ENCODE data around the gene SPG11. TPM values are rescaled to one million over a fixed set of nuclear protein-coding genes. Genes with fewer than 3 reads are reported as not detected.
A peak's percentile ranks its signal among the peaks of the same experiment; 100 is the strongest.

Gene SPG11
- total and polyA plus RNA-seq, 10 of the 15 experiments (the other 5 are each of a cell fraction or from before 2014, with no cell fraction given) = 22.1 to 85.1 (median 47.2) TPM

DNA sequence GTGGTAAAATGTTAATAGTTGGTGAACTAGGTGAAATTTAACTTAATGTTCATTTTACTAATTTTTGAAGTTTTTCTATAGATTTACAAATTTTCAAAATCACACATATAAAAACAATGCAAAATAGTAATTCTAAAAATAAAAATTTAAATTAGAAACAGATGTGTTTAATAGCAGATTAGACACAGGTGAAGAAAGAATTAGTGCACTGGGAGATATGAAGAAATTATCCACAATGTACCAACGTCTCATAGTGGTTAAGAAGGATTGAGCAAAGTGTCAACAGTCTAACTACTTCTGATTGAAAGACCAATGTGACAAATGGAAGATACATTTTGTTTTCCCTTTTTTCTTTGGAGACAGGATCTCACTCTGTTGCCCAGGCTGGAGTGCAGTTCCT, 26.5 kb downstream of the SPG11 start:
- H3K36me3 ChIP-seq (ENCODE audit: control insufficient read depth in 2 of 2, insufficient read depth in 2 of 2, low read length in 1 of 2) = peaks cover 0 to 34% of the 10 kb centered on the region in 2 experiments; a peak in 3 of 4 replicates
- no peak for ATAC-seq

DNA sequence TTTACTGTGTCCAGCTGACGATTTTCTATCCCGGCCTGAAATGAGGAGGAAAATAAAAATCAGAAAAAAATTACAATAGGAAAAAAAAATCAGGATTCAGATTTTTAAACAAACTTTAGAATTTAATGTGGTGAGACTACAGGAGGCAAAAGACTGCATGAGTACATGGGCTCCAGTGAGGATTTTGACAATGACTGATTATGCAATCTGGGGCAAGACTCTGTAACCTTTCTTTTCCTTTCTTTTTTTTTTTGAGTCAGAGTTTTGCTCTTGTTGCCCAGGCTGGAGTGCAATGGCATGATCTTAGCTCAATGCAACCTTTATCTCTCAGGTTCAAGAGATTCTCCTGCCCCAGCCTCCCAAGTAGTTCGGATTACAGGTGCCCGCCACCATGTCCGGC, 29.9 kb downstream of the SPG11 start:
- WGBS (ENCODE audit: insufficient coverage, insufficient replicate concordance, low lambda C conversion rate, missing lambda C conversion rate) = 85% methylated on average over 5 of the region's 5 CpGs
- H2AFZ ChIP-seq (ENCODE audit: control insufficient read depth, low read depth, low read length) = no peak overlapping the region
- H3K4me3 ChIP-seq = no peak overlapping the region
- RAD21 ChIA-PET (ENCODE audit: unreplicated experiment) = interaction anchor here (0.6 to 1.3 kb wide), 2 partner anchors 95 to 104 kb away, joined by 3 to 4 read pairs; no protein-coding TSS in a partner anchor
- H3K4me1 ChIP-seq (ENCODE audit: control insufficient read depth, insufficient read depth, low read length) = no peaks in the 10 kb centered on the region
- intact Hi-C loops (cut with micrococcal nuclease; ENCODE audit: unreplicated experiment) = no loop called here
- CTCF ChIA-PET = interaction anchor here (1.0 to 2.0 kb wide), 4 partner anchors 30 to 104 kb away, joined by 3 to 6 read pairs (median 5); partner anchors contain the start of gene SPG11
- FAIRE-seq (peak; percentile 38), ATAC-seq (peak; percentile 76), DNase-seq (ENCODE audit: low read depth, low spot score) (no peak)
- H3K27ac ChIP-seq (ENCODE audit: control insufficient read depth, insufficient read depth) = peak overlapping the region; percentile 35; the same call in 1 of the 2 replicates
- no peaks in the 10 kb centered on the region for H3K27me3 ChIP-seq (replicated peaks in 1 of 2; ENCODE audit: control insufficient read depth in 2 of 2, insufficient read depth in 2 of 2, low read length in 1 of 2)
- in situ Hi-C loops (cut with MboI) = no loop called here
- peaks cover 3 to 36% of the 10 kb centered on the region in 2 experiments for H3K36me3 ChIP-seq (ENCODE audit: control insufficient read depth in 2 of 2, insufficient read depth in 2 of 2, low read length in 1 of 2)
- SMC1A ChIA-PET (ENCODE audit: uncharacterized antibody, unreplicated experiment) = interaction anchor here (1.5 to 2.3 kb wide), 2 partner anchors 88 to 104 kb away, joined by 3 to 15 read pairs; partner anchors contain the start of gene TRIM69
- no peaks in the 10 kb centered on the region; the same call in 1 of the 2 replicates for H3K79me2 ChIP-seq (ENCODE audit: control insufficient read depth, insufficient read depth, low read length)
- peaks cover 4% of the 10 kb centered on the region; the same call in 2 of the 3 replicates for H3K9me3 ChIP-seq (replicated peaks; ENCODE audit: control insufficient read depth, insufficient read depth, low read length)
- no peaks in the 10 kb centered on the region for H4K20me1 ChIP-seq (ENCODE audit: control insufficient read depth, insufficient read depth)
- no TSS peak for BruUV-seq (replicated peaks)
- no peak overlapping the region for H3K9ac ChIP-seq (ENCODE audit: control insufficient read depth, insufficient read depth, low read length)
- TF ChIP-seq, protein P1, sequence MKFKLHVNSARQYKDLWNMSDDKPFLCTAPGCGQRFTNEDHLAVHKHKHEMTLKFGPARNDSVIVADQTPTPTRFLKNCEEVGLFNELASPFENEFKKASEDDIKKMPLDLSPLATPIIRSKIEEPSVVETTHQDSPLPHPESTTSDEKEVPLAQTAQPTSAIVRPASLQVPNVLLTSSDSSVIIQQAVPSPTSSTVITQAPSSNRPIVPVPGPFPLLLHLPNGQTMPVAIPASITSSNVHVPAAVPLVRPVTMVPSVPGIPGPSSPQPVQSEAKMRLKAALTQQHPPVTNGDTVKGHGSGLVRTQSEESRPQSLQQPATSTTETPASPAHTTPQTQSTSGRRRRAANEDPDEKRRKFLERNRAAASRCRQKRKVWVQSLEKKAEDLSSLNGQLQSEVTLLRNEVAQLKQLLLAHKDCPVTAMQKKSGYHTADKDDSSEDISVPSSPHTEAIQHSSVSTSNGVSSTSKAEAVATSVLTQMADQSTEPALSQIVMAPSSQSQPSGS (IDR thresholded peaks at IDR 0.05; ENCODE audit: low read length) = 0 out of 2 replicates have a peak, but pooled peaks have one; percentile 13
- TF ChIP-seq SRF (IDR thresholded peaks at IDR 0.05; ENCODE audit: low read depth in 2 of 2, low read length in 2 of 2) = no peak
- H3K4me2 ChIP-seq (ENCODE audit: control insufficient read depth, insufficient read depth) = no peak overlapping the region
- POLR2A ChIA-PET = interaction anchor here (0.6 to 0.8 kb wide), 3 partner anchors 9 to 205 kb away, joined by 3 to 4 read pairs (median 3); no protein-coding TSS in a partner anchor

More for the DNA sequence above, 26.5 kb downstream of the SPG11 start:
- Histone ChIP-seq H3K9me3 (replicated peaks; ENCODE audit: control insufficient read depth, insufficient read depth, low read length) (peaks cover 4% of the 10 kb centered on the region; the same call in 2 of the 3 replicates), H2AFZ (ENCODE audit: control insufficient read depth, low read depth, low read length) (no peak overlapping the region), H3K9ac (ENCODE audit: control insufficient read depth, insufficient read depth, low read length) (no peak overlapping the region), H3K4me3 (no peak overlapping the region), H3K4me2 (ENCODE audit: control insufficient read depth, insufficient read depth) (no peak overlapping the region), H3K27ac (ENCODE audit: control insufficient read depth, insufficient read depth) (no peak overlapping the region), H4K20me1 (ENCODE audit: control insufficient read depth, insufficient read depth) (no peaks in the 10 kb centered on the region), H3K79me2 (ENCODE audit: control insufficient read depth, insufficient read depth, low read length) (no peaks in the 10 kb centered on the region; the same call in 1 of the 2 replicates), H3K4me1 (ENCODE audit: control insufficient read depth, insufficient read depth, low read length) (no peaks in the 10 kb centered on the region), H3K27me3 (replicated peaks in 1 of 2; ENCODE audit: control insufficient read depth in 2 of 2, insufficient read depth in 2 of 2, low read length in 1 of 2) (no peaks in the 10 kb centered on the region)
- SMC1A ChIA-PET (ENCODE audit: uncharacterized antibody, unreplicated experiment) = interaction anchor here (0.7 to 1.4 kb wide), 2 partner anchors 10 to 17 kb away, joined by 3 read pairs; no protein-coding TSS in a partner anchor
- no peak for FAIRE-seq
- intact Hi-C loops (cut with micrococcal nuclease; ENCODE audit: unreplicated experiment) (no loop called here), in situ Hi-C loops (cut with MboI) (no loop called here)
- RAD21 ChIA-PET (ENCODE audit: unreplicated experiment) = no interaction called here
- CTCF ChIA-PET = interaction anchor here (0.7 to 1.7 kb wide), 3 partner anchors 8 to 53 kb away, joined by 3 to 7 read pairs (median 5); no protein-coding TSS in a partner anchor
- DNase-seq (ENCODE audit: low read depth, low spot score) = no peak
- POLR2A ChIA-PET = no interaction called here
- WGBS (ENCODE audit: insufficient coverage, insufficient replicate concordance, low lambda C conversion rate, missing lambda C conversion rate) = 55% methylated on average over 1 of the region's 1 CpG
- TF ChIP-seq FOS (IDR thresholded peaks at IDR 0.05; ENCODE audit: borderline replicate concordance, extremely low read depth, insufficient read length) = no peak
- BruUV-seq (replicated peaks) = no TSS peak
